SIG-M5 (cell line): ENCODE results near the gene MED17.

Experiments used
- DNase-seq: peaks from one replicate; lab custom pipeline; 2025; lab: John Stamatoyannopoulos, UW

The MED17 gene

DNA sequence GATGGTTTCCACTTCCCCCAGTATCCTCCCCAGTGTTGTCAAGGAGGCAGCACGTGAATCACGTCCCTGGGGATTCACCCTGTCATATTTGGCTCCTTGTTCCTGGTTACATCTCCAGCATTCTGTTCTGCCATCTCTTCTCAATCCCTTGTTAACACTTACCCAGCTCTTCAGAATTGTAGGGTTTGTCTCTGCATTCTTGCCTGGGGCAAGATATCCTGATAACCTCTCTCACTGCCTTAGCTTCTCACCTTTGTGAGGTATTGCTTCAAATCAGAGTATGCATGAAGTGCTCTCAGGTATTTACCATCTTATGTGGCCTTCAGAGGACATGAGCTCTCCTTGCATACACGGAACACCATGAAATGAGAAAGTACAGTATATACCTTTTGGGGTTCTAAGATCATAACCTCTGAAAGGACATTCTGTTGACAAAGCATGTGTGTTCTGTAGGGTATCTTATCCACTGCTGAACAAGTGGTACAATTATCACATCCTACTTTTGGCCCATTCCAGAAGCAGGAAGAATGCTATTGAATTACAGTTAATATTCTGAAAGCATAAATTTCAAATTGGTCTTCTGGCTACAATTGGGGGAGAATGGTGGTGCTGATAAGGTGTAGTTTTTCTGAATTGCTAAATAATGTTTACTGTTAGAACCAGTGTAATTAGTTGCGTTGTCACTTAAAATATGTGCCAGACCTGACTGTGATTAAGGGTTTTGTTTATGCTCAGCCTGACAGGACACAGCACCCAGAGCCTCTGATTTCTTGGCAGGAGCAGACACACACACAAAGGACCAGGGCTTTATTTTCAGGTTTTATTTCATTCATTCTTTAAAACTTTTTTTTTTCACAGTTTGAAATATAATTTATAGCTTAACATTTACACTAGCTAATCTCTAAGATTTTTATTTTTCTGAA lies 33.6 kb downstream of the MED17 start:
- no peak for DNase-seq

DNA sequence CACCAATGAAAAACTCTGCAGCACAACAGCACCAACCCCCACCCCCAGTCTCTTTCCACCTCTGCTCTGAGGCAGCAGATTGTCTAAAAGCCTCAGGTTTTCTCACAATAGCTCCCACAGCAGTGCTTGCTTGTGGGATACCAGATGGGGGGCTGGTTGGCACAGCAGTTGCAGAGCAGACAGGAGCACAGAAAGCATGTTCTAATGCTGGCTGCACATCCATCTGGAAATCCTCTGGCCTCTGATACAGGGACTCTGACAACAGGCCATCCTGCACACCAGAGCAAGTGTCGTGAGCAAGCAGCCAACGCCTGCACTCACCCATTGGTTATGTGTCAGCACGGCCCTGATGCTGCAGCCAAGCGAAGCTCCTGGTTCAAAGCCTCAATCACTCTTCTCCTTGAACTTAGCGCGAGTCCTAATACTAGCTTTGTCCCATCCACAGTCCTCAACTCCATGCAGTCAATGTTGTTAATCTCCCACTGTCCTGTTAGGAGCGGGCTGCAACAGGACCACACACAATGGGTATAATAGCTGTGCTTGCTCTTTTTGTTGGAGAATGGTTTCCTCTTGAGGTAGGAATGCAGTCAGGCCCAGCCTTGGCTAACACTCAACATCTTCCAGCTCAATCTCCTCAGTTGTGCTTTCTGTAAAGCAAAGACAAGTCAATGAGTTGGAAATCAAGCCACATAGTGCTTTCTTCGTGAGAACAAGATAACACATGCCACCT lies 36.0 kb downstream of the MED17 start:
- DNase-seq, result no peak

DNA sequence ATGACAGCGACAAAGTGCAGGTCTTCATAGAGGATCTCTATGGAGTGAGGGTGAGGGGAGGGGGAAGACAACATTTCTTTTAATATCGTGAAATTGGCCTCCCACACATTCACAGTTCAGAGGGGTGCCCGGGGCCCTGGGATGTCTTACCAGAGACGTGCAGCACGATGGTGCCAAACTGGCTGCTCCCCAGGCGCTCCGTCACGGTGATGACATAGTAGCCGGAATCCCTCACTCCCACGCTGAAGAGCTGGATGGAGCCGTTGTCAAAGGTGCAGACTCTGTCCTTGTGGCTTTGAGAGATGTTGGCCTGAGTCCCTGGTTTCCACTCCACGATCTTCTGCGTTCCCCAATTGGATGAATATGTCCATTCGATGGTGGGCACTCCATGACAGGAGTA lies 36.8 kb downstream of the MED17 start:
- DNase-seq, result no peak

DNA sequence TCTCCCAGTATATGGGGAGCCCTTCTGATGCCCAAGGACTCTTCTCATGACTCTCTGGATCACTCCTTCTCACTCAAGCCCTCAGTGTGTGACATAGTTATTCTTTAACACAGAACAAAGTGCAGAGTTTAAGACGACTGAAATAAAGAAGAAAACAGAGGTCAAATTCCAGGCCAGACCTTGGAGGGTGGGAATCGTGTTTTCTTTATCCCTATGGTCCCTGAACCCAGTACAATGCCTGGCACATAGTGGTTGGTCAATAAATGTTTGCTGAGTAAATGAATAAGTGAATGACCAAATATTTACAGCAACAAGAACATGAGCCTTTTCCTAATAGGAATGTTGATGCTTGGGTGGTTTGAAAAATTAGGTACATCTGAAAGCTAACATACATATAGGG lies 37.5 kb downstream of the MED17 start:
- no peak for DNase-seq

DNA sequence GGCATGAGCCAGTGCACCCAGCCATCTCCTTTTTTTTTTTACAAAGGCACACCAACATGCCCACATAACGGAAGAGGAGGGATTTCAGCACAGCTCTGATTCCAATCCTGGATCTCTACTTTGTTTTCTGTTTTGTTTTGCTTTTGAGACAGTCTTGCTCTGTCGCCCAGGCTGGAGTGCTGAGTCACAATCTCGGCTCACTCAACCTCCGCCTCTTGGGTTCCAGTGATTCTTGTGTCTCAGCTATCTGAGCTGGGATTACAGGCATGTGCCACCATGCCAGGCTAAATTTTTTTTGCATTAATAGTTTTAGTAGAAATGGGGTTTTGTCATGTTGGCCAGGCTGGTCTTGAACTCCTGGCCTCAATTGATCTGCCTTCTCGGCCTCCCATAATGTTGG lies 38.3 kb downstream of the MED17 start:
- DNase-seq, result no peak

DNA sequence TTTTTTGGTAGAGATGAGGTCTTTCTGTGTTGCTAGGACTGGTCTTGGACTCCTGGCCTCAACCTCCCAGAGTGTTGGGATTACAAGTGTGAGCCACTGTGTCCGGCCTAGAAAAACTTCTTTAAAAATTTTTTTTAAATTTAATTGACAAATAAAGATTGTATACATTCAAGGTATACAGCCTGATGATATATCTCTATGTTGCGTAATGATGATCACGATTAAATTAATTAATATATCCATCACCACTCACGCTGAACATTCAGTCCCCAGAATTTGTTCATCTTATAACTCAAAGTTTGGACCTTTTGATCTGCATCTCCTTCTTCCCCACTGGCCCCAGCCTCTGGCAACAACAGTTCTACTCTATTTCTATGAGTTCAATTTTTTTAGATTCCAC lies 39.1 kb downstream of the MED17 start:
- no peak for DNase-seq

DNA sequence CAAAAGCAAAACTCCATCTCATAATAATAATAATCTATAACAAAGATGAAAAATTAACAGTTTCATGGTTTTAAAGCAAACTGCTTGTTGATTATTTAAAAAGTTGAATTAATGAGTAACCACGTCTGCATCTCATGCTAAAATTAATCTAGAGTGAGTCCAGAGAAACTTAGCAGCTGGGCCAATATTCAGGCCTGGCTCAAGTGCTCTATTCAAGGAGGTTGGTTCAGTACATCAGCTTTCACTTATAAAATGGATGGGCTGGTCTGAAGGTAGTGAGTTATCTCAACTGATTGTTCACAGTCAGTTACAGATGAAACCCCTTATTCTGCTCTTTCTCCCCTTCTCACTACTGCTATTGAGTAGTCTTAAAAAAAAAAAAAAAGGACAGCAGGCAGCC lies 43.3 kb downstream of the MED17 start:
- DNase-seq, result no peak

DNA sequence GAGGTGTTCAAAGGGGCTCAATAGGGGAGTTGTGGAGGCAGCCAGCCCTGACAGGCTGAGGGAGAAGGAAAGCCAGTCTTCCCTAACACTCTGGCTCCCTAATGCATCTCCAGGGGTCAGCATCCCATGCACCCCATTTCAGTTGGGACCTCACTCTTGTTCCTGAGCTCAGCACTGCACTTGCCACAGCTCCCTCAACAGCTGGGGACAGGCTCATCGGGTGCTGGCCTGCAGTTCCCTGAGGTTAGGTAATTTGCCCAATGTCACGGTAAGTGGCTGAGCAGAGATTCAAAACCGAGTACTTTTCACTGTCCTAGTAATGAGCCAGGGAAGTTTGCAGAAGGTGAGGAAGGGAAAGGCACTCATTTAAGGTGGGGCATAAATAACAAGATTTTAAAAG lies 45.5 kb downstream of the MED17 start:
- no peak for DNase-seq

DNA sequence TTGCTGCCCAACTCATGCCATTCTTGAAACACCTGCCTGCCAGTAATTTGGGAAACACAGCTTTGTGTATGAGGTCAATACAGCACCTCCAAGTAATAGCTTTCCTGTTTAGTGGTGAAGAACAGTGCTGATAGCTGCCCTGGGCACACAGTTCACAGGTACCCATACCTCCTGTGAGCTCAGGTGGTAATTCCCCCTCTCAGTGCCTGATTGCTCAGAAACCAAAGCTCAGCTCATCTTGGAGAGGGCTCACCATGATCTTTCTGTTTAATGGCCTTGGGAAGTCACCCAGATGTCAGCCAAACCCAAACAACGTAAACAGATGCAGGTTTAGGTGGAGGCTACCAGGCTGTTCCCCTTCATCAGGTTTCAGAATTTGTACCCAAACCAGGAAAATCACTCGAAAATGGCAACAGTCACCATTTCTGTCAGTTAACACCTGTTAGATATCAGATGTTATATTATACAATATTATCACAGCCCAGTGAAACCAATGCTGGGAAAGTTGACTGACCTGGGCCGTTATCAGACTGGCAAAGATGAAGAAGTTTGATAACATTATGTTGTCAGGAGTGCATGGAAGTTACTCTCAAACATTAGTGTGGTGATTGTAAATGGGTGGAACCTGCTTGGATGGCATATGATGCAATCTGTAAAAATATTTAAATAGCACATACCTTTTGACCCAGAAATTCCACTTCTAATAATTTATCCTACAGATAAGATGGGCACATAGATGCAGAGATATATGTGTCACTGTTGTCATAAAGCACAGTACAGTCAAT lies 47.5 kb downstream of the MED17 start:
- no peak for DNase-seq

DNA sequence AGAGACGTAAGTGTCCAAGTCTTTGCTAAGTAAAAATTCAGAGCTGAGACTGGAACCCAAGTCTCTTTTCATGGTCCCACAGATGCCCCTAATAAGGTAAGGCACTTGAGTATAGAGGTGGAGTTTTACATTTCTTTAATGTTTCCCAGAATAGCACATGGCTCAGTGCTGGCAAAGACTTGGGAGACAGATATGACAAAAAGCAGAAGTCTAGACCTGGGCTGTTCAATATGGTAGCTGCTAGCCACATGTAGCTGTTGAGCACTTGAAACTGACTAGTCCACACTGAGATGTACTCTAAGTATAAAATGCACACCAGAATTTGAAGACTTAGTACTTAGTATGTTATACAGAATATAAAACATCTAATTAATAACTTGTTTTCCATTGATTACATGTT lies 48.7 kb downstream of the MED17 start:
- DNase-seq, result no peak

DNA sequence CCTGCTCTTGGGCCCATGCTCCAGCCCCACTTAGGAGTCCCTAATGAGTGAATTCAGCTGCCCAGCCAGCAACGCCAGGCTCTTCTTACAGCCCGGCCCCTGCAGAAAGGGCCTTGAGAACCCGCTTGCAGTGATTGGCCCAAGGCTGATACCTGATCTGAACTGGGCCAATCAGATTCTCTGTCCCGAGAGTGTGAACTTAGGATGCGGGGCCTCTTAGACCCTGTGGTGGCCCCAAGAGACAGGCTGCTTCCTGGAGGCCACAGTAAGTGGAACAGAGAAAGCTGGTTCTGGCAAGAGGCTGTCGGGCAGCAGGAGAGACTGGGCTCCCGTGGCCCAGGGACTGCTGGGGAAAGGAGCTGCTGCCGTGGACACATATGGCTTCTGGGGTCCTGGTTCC lies 54.9 kb downstream of the MED17 start:
- DNase-seq, result no peak

DNA sequence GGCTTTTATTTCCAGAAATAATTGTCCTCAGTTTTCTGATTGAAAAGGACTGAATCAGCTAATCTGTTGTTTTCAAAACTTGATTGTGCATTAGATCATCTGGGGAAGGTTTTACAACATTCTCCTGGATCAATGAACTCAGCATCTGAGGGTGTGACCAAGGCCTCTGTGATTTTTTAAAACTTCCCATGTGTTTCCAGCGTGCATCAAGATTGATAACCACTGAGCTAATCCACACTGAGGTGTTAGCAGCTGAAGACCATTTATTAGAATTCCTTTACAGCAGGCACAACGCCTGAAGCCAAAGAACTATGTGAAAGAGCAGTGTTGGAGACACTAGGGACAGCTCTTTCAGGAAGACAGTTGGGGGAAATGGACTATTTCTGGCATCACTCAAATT lies 56.1 kb downstream of the MED17 start:
- no peak for DNase-seq

DNA sequence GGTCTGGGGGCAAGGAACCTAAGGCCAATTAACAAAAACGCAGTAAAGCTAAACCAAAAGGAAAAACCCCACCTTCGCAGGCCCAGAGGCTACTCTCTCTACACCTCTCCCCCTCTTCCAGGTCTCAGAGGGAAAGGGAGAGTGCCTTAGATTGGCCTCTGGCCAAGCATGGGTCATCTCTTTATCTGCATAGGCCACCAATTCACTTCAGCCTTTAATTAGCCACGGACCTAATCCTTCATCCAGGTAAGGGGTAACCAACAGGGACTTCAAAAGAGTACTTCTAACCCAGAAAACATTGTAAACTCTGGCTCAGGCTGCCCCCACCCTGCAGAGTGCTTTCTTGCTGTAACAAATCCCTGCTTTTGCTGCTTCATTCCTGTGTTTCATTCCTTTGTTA lies 56.9 kb downstream of the MED17 start:
- no peak for DNase-seq

DNA sequence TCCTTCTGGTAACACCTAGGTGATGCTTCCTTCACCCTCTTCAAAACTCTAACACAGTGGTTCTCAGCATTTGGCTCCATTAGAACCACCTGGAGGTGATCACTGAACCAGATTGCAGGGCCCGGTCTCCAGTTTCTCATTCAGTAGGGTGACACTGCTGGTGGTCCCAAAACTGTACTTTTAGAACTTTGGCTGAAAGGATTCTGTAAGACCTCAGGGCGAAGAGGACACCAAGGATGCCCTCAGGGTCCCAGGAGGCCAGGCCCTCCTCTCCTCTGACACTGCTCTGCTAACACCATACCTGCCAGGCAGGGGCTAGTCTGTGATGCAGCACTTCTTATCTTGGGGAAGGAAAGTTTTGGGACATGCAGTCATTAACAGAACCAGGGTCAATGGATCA lies 57.4 kb downstream of the MED17 start:
- no peak for DNase-seq

DNA sequence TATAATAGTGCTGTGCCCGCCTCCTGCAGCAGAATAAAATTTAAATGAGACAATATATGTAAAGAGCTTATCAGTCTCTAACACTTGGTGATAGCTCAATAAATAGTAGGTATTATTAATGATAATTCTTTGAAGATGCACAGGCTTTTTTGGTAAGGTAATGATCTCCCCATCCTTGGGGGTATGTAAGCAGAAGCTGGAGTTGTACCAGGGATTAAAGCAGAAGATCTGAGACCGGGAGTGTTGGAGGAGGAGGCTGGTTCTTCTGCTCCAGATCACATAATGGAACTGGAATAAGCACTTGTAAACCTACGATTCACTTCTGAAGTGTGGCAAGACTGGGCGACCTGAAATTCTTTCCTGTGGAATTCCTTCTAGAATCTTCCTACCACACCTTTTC lies 58.0 kb downstream of the MED17 start:
- no peak for DNase-seq

DNA sequence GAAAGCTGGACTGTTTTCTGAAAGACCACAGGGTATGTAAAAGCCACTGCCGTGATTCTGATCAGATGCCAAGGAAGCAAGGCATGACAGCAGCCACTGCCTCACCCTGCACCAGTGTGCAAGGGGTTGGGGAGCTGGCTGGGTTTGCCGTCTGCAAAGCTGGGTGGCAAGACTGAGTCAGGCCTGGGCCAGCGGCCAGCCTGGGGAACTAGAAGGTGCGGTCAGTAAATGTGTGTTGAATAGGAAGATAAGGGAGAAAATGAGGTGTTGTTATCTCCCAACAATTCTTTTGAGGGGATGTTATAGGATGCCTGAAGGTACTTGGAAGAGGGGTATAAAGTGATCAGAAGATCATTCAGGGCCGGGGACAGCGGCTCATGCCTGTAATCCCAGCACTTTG lies 58.4 kb downstream of the MED17 start:
- no peak for DNase-seq

DNA sequence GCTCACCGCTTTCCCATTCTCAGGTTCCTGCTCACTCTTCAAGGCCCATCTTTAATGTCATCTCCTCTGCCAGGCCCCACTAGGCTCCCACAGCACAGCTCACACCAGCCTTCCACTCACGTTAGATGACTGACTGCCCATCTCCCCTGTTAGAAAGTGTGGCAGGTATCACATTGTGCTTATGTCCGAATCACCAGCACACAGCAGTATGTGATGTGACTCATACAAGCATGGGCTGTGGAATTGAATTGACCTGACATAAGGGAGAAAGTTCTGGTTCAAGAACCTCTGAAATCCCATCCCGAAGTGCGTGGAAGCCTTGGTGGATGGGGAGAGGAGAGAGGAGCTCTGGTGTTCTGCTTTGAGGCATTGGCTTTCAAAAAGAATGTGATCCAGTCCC lies 59.8 kb downstream of the MED17 start:
- DNase-seq, result no peak

DNA sequence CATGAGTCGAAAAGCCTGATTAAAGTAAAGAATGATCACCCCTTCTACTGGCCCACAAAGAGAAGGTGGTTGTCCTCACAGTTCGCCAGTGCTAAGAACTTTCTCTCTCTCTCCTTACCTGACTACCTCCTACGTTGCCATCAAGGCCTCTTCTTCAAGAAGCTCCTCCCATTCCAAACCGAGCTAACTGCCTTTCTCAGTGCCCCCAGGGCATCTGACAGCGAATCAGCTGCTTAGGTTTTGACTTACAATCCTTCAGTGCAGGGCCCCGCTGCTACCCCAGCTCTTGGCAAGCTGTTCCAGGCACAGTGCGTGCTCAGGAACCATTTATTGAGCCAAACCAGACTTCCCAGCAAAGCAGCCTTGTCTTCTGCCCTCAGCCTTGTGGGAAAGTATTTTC lies 60.5 kb downstream of the MED17 start:
- no peak for DNase-seq

DNA sequence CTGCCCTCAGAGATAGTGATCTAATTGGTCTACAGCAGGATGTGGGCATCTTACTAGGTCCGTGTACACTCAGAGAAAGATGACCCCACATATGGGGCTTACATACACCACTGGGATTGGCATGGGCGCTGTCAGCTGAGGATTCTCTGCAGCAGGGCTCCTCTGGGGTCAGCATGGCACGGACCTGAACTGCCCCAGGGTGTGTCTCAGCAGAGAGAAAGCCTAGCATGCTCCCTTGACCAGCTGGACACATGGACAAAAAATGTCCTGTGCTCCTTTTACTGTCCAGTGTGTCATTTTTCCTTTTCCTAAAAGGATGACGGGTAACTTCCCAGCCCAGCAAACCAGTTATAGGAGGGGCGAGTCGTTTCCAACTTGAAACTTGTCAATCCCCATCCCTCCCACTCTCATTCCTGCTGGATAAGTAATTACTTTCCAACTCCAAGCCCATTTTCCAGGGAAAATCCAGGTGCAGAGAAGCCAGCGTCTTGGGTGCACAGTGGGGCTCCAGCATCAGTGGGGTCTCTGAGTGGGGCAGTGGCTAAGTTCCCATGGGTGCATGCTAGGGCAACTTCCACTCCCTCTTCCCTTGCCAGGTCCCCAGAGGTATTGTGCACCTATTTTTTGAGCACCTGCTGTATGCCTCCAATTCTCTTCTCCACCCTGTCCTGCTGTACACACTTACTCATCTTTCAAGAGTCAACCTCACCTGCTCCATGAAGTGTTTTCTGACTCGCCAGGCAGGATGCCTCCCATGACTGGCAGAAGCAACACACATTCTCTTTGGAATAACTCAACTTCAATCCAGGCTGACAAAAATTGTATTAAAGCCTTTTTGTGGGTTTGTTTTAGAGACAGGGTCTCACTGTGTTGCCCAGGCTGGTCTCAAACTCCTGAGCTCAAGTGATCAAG lies 61.4 kb downstream of the MED17 start:
- no peak for DNase-seq

DNA sequence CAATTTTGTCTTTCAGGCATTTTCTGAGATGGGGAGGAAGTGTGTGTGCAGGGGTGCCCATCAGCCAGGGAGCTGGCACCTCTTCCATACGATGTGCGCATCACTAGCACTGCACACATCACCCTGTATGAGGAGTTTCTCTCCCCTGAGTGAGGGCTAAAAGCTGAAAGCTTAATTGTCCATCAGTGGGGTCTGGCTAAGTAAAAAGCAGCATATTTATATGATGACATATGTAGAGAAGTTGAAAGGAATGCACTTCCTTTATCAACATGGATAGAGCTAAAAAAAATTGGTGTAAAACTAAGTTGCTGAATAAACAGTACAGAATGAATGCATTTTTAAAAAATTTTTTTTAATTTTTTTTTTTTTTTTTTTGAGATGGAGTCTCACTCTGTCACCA lies 62.3 kb downstream of the MED17 start:
- no peak for DNase-seq

DNA sequence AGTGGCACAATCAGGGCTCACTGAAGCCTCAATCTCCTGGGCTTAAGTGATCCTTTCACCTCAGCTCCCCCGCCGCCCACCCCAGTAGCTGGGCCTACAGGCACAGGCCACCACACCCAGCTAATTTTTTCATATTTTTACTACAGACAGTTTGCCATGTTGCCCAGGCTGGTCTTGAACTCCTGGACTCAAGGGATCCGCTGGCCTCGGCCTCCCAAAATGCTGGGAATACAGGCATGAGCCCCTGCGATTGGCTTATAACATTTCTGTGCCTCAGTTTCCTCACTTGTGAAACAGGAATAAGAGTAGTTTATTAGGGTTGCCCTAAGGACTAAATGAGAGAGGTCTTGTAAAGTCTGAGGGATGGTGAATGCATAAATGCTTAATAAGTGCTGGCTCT lies 65.1 kb downstream of the MED17 start:
- no peak for DNase-seq
